GM21423 (cell line): Measurements from ENCODE around the gene TMEM231.
"Not testable (repeated sequence)": the region's sequence is repeated elsewhere in the genome, so short reads cannot be mapped to it uniquely, and the experiment has no call there.

ENCODE experiments used
- ATAC-seq: cut with Tn5 transposase; IDR thresholded peaks from one replicate; pipeline ENCODE4 v1.9.1; 2021; ENCODE audit warnings: mild to moderate bottlenecking, moderate library complexity; ENCODE audit not compliant: unreplicated experiment

TMEM231 gene, protein sequence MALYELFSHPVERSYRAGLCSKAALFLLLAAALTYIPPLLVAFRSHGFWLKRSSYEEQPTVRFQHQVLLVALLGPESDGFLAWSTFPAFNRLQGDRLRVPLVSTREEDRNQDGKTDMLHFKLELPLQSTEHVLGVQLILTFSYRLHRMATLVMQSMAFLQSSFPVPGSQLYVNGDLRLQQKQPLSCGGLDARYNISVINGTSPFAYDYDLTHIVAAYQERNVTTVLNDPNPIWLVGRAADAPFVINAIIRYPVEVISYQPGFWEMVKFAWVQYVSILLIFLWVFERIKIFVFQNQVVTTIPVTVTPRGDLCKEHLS

DNA sequence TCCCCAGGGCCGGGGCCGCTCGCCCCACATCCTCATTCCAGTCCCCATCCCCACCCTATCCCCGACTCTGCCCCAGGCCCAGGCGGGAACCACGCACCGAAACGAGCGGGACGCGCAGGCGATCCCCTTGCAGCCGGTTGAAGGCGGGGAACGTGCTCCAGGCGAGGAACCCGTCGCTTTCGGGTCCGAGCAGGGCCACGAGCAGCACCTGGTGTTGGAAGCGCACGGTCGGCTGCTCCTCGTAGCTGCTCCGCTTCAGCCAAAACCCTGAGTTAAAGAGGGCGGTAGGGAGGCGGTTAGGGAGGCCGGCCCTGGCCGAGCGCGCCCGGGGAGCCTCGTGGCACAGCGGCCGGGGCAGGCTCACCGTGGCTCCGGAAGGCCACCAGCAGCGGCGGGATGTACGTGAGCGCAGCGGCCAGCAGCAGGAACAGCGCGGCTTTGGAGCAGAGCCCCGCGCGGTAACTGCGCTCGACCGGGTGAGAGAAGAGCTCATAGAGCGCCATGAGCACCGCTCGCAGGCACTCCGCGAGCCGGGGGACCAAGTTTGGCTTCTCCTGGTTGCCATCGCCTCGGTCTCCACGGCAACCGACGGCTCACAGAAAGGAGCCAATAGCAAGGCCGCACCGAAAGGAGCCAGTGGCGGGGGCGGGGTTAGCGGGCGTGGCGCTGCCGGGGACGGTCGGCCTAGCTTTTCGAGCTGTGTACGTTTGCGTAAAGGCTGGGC is at the start of gene TMEM231:
Gene TMEM231 (minus strand): TSS at position 546 of the 724 bp plus-strand sequence. CDS start 43 bp downstream, at position 503.
- ATAC-seq = peak; percentile 98

DNA sequence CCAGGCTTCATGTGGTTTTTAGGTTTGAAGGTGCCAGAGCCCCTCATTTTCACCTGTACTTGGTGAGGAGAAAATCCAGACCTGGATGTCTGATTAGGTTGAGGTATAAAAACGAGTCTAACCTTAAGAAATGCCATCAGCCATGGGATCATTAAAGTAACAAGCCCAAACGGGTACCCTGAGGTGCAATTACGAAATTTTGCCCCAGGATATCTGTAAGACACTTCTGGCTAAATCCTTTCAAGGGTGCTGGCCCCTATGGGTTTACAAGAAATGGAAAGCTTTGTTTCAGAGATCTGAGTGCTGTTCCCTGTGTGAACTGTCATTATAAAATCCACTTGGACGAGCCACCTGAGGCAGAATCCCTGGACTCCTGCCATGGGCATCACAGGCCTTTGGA is 47.2 kb upstream of the TMEM231 start:
- ATAC-seq = no peak

DNA sequence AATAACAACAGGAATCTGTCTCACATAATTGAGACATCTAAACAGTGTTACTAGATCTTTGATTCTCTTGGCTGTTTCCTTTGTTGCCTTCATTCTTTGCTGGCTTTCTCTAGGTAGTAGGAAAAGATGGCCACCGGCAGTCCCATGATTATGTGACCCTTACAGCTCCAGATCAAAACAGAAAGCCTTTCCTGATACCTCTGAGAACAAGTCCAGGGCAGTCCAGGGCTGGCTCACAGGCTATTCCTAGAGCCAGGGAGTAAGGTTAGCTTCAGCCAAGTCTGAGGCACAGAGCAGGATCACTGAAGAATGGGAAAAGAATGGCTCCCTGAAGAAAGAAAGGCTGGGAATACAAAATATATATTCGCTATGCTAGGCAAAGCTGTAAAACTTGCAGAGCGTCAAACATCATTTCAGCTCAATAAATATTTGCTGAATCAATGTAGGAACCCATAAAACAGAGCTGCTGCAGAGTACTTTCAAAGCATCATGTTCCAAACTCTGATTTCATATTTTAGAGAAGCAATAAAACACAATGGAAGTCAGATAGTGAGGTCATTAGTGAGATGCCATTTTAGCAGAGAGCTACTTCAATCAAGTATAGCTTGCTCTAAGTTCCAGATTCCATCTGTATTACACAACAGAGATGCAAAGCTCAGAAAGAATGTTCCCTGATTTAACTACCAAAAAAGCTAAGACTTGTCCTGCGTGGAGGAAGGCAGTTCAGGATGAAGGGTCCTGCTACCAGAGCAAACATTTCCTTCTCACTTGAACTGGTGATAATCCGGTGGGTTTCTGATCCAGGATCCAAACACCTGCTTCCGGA is 43.6 kb upstream of the TMEM231 start:
- ATAC-seq = no peak

DNA sequence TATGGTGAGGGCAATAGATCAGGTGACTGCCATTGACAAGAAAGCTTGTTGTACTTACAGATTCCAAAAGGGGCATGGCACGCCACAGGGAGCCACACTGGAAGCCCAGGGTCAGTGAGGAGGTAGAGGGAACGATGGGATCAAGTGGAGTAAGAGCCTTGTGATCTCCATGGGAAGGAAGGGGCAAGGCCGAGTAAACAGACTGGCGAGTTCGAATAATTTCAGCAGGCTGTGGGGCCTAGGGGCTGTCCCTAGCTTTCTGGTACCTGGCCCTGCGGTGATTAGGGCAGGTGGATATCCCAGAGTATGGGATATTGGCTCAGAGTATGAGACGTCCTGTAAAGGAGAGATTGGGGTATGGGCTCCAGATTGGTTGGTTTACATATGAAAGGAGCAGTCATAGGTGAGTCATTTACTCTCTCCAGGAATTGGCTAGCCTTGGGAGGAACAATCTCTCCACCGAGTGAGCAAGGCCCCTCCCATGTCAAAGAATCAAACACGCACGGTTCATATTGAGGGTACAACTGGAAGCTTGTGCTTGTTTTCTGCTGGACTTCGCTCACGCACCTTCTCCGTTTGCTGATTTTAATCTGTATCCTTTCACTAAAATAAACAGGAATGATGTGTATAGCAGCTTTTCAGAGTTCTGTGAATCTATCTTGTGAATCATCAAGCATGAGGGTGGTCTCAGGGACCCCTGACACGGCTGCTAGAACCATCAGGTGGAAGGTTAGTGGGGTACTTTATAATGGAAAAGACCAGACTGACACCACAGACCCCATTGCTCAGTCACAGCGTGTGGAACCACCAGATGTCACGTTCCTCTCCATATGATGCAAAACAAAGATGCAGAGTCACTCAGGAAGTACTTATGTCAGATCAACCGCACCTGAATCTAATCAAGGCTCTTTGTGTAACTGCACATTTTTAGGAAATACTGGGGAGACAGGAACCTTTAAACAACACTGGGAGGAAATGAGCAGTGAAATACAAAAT is 38.1 kb upstream of the TMEM231 start:
- ATAC-seq = no peak

DNA sequence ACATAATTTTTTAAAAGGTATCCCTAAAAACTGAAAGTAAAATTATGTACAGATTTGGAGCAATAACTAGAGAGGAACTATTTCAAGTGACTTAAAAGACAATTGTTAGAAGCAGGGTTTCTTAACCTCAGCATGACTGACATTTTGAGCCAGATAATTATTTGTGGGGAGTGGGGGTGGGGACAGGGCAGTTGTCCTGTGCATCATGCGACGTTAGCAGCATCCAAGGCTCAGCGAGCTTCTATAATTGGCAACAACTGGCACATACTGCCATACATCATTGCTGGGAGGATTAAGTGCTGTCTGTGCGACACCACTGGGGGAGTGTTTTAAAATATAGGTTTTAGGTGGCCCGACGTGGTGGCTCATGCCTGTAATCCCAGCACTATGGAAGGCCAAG is 37.3 kb upstream of the TMEM231 start:
- no peak for ATAC-seq

DNA sequence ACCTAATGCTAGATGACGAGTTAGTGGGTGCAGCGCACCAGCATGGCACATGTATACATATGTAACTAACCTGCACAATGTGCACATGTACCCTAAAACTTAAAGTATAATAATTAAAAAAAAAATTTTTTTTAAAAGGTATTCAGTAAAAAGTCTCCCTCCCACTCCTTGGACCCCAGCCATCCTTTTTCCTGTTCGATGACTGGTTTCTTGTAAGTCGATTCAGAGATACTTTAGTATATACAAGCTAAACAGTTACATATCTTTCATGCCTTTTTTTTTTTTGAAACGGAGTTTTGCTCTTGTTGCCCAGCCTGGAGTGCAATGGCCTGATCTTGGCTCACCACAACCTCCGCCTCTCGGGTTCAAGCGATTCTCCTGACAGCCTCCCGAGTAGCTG is 35.9 kb upstream of the TMEM231 start:
- ATAC-seq = not testable (repeated sequence)

DNA sequence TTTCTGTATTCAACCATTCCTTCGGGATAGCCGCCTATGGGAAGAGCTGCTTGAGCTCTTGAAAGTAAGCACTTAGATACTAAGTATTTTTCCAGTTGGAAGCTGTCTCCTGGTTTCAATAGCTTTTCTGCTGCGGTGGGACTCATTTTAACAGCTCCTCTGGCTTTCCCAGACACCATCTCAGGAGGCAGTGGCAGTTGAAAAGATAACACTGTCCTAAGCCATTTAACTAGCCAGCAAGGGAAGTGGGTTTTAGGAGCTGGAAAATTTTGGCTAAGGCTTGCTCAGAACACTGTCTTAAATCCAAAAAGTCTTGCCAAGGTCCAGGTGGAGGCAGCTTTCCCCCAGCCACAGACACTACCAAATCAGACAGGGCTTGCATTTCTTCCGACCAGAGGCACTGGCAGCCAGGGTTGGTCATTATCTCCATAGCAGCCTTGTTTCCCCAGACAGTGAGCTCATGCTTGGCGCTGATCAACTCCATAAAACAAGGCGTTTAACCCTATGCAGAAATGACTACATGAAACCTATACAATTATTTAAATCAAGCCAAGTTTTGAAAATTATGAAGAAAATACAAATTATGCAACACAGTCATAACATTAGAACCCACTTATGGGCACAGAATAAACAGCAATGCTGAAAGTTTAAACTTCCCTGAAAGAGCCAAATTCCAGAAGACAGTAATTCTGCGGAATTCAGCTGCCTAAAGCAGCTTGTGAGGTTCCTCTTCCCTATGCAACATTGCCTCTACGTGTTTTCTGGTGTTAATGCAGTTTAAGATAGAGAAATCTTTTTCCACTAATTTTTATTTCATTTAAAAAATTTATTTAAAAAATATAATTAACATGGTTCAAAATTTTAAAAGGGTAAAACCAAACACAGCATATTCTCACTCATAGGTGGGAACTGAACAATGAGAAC is 35.1 kb upstream of the TMEM231 start:
- no peak for ATAC-seq

DNA sequence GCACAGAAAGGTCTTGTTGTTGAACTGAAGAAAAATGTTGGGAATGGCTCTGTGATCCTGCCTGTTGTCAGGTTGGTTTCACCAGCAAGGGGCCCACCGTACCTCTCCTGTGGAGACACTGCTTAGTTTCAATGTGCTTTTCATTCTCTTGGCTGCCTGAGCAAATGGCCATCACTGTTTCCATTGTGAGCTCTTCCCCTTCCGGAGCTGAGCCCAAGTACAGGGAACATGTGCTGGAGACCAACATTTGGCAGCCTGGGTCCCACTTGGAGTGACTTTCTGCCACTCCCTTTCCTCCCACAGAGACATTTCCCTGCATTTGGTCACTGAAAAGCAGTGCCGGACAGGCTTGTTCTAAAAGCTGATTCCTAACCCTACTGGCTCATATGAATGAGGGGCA is 33.3 kb upstream of the TMEM231 start:
- ATAC-seq = no peak

DNA sequence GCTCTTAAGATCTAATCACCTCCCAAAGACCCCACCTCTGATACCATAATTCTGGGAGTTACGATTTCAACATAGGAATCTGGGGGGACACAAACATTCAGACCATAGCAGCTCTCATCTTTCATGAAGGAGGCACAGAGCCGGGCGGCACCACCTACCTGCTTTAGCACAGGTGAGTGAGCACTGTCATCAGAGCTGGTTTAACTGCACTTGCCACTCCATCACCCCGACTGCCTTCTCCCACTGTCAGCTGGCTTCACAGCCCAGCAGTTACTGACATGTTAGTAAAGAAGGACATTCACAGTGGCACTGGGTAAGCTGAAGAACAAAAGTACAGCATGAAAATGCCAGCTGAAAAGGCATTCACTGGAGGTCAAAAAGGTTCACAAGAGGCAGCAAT is 32.7 kb upstream of the TMEM231 start:
- no peak for ATAC-seq

DNA sequence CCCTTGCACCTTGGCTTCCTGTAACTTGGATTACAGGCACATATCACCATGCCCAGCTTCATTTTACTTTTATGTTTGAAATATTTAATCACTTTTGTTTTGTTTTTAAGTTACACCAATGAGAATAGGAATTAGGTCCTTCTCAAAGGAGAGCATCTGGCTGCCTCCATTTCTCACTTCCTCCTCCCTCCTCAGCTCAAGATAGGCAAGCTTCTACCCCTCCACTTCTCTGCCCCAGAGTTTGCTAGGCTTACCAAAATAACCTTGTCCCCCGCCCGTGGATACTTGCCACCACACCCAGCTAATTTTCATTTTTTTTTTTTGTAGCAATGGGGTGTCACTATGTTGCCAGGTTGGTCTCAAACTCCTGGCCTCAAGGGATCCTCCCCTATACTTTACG is 28.1 kb upstream of the TMEM231 start:
- ATAC-seq = no peak

DNA sequence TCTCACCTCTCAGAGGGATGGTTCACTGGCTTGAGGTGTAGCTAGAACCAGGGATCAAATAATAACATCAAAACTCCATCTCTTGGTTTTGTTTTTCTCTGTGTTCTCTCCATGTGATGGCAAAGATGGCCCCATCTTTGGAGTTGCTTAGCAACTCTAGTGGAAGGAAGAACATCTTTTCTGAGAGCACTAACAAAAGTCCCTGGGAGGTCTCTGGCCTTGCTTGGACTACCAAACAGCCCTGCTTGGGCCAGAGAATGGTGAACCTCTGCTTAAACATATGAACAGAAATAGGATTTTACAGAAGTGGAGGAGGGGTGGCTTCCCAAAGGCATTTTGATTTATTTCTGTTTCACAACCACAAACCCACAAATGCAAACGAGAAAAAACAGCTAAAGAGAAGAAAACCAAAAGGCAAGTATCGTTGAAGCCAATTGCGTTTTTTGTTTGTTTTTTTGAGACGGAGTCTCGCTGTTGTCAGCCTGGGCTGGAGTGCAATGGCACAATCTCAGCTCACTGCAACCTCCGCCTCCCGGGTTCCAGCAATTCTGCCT is 23.3 kb upstream of the TMEM231 start:
- ATAC-seq = no peak

DNA sequence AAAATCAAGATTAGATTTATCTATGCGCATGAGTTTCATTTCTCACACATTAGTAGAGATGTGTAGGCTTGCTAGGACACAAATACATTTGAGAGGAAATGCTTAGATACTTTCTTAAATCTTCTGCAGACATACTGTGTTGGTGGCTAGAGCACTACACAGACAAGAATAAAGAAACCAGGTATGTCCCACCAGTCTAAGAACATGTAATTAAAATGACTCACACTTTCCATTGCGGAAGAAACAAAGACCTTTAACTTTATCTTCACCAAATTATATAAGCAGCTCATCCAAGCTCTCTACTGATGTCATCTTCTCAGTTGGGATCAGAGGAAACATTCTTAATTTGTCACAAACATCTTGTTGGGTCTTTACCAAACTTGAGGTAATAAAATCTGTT is 22.7 kb upstream of the TMEM231 start:
- no peak for ATAC-seq

DNA sequence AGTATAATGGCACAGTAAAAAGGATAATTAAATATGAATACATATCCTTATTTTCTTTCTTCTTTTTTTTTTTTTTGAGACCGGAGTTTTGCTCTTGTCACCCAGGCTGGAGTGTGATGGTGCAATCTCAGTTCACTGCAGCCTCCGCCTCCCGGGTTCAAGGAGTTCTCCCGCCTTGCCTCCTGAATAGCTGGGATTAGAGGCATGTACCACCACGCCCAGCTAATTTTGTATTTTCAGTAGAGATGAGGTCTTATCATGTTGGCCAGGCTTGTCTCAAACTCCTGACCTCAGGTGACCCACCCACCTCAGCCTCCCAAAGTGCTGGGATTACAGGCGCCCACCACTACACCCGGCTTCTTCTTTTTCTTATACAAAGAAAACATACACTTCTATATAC is 22.2 kb upstream of the TMEM231 start:
- ATAC-seq = no peak

DNA sequence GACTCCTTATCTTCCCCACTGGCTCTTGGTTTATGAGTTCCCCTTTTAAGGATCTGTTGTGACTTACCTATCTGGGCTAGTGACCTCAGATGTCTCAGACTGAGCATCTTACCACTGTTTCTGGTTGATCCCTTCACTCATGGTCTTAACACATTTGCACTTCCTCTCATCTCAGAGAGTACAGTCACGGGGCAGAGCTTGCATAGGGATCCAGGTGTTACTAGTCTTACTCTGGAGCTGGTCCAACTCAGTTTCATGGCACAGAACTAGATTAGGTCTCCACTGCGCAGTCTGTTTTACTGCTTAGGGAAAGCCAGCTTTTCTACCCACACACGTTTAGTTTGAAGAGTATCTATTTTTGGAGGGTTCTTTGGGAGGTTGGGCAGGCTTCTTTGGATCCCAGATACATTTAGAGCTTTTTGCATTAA is 20.3 kb upstream of the TMEM231 start:
- ATAC-seq = peak; percentile 51

DNA sequence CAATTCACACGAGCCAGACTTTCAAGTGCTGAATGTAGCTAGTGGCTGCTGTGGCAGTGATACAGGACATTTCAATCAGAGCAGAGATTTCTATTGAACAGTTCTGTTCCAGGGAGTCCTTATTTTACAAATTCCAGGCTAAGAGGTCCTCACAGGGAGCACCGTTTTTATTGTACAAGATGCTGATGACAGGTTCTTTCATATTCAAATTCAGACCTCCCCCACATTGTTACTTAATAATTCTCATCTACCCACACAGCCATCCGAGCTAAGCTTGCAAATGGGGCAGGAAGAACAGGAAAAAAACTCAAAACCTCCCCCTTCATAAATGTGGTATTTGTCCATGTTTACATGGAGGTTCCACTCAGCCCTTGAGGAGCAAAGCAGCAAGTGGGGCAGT is 19.9 kb upstream of the TMEM231 start:
- no peak for ATAC-seq

DNA sequence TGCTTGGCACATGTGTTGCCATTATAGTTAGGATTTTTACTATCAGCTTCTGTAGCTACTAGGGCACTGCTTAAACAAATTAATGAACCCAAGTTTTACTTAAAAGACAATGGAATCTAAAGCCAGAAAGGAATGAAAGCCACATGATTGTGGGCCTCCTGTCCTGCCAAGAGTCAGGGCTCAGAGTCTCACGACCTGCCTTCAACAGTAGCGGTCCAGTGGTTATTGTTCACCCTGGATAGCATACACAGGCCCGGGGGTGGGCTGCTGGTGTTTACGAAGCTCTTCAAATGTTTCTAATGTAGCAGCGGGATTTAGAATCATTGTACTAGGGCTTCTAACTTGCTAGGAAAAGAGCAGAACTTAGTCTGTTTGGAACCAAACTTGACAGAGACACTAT is 17.9 kb upstream of the TMEM231 start:
- no peak for ATAC-seq

DNA sequence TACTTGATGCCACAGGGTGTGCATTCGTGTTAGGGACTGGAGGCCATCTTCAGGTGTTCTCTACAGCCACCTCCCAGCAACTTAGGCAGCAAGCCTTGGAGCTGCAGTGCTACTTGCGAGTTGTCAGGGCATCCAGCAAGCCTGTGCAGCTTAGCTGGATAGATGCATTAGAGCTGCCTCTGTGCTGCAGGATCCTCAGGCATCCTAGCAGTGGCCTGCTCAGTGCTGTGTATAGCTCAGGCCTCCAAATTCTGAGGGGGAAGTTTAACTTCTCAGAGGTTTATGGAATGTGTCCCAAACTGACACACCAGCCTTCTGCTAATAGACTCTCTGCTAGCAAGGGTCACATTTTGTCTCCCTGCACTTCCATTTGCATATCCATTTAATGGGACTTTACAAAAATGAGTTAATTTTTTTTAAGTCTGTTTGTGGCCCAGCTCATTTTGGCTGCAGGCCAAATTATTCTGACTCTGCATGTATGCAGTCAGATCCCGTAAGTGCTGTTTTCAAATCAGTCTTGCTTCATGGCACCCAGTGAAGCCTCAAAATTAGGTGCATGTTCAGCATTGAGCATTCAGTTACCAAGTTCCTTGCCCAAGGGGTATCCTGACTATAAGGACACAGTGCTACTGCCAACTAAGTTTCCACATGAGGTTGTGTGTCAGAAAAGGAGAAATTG is 17.0 kb upstream of the TMEM231 start:
- ATAC-seq = no peak

DNA sequence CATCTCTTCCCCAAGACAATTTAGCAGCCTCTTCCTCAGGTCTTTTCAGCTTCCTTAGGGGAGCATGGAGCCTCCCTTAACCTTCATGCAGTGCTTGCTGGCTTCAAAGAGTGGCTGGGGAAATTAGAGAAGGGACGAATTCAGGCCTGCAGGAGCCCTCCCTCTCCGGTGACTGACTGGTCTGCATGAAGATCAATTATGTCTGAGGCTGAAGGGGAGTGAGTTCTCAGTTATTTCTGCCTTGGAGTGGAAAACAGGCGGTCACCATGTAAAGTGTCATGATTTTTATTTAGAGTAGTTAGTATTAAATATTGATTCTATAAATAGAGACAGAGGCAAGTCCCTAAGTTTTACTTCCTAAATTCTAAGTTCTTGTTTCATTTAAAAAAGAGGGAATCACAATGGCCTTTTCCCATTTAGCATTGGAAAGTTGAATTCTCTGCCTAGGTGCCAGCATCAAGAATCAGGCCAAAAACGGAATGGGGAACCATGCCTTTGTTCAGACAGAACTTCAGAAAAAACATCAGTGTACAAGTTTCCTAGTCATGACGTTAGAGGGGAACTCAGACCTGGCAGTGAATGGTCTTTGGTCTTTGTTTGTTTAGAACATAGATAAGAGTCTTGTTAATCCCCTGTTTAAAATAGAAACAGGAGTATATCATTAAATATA is 14.5 kb upstream of the TMEM231 start:
- ATAC-seq = no peak
